HG02938 (cell line): ENCODE measurements around the gene STXBP3.
"Not testable (repeated sequence)": the region's sequence is repeated elsewhere in the genome, so short reads cannot be mapped to it uniquely, and the experiment has no call there.

Source experiments
- ATAC-seq: cut with Tn5 transposase; IDR thresholded peaks from one replicate; pipeline ENCODE4 v1.9.1; 2021; ENCODE audit warnings: mild to moderate bottlenecking, moderate library complexity; ENCODE audit not compliant: unreplicated experiment

The STXBP3 gene, protein sequence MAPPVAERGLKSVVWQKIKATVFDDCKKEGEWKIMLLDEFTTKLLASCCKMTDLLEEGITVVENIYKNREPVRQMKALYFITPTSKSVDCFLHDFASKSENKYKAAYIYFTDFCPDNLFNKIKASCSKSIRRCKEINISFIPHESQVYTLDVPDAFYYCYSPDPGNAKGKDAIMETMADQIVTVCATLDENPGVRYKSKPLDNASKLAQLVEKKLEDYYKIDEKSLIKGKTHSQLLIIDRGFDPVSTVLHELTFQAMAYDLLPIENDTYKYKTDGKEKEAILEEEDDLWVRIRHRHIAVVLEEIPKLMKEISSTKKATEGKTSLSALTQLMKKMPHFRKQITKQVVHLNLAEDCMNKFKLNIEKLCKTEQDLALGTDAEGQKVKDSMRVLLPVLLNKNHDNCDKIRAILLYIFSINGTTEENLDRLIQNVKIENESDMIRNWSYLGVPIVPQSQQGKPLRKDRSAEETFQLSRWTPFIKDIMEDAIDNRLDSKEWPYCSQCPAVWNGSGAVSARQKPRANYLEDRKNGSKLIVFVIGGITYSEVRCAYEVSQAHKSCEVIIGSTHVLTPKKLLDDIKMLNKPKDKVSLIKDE

DNA sequence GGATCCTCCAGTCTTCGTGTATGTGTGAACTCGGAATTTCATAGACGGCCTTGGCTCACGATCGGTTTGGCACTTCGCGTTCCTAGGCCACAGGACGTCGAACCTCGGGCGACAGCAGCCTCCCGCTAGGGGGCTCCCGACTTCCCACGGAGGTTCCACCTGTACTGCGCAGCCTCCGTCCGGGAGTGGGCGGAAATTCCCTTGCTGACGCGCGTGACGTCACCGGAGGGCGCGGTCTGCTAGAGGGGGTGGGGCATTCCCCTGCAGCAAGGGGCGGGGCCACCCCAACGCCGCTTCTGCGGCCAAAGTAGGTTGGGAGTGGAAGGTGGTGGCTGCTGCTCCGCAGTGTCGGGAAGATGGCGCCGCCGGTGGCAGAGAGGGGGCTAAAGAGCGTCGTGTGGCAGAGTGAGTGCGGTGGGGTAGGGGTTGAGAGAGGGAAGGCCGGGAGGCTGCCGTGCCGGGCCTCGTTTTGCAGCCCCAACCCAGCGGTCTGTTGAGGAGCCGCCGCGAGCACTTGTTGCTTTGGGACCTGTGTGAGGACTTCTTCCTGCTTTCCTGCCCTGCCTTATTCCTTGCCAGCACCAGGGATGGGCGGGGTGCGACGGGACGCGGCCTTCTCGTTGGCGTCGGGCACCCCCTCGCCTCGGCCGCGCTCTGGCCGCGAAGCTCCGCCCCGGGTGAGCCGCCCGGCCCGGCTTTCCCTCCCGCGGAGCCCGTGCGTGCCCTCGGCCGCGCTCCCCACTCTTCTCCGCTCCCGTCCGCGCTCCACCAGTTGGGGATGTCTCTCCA is at the start of gene STXBP3:
TSS of gene STXBP3 (plus strand) at position 293 of the 789 bp plus-strand sequence. CDS start at position 357, 64 bp downstream.
- ATAC-seq: peak; percentile 92

DNA sequence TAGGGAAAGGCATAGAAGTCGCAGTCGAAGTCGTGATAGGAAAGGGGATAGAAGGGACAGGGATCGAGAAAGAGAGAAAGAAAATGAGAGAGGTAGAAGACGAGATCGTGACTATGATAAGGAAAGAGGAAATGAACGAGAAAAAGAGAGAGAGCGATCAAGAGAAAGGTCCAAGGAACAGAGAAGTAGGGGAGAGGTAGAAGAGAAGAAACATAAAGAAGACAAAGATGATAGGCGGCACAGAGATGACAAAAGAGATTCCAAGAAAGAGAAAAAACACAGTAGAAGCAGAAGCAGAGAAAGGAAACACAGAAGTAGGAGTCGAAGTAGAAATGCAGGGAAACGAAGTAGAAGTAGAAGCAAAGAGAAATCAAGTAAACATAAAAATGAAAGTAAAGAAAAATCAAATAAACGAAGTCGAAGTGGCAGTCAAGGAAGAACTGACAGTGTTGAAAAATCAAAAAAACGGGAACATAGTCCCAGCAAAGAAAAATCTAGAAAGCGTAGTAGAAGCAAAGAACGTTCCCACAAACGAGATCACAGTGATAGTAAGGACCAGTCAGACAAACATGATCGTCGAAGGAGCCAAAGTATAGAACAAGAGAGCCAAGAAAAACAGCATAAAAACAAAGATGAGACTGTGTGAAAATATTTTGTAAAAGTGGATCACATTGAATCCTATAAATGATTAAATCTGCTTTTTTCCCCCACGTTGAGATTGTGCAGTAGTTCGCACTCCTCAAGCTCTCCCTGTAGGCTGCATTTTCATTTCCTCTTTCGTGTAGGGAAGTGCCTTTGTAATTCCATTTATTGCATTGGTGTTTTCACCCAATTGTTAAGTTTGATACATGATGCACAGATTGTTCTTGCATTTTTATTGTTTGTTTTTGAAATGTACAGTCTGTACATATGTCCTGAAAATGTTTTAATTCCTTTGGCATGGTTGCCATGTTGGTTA is 46.8 kb upstream of the STXBP3 start:
- ATAC-seq: no peak

DNA sequence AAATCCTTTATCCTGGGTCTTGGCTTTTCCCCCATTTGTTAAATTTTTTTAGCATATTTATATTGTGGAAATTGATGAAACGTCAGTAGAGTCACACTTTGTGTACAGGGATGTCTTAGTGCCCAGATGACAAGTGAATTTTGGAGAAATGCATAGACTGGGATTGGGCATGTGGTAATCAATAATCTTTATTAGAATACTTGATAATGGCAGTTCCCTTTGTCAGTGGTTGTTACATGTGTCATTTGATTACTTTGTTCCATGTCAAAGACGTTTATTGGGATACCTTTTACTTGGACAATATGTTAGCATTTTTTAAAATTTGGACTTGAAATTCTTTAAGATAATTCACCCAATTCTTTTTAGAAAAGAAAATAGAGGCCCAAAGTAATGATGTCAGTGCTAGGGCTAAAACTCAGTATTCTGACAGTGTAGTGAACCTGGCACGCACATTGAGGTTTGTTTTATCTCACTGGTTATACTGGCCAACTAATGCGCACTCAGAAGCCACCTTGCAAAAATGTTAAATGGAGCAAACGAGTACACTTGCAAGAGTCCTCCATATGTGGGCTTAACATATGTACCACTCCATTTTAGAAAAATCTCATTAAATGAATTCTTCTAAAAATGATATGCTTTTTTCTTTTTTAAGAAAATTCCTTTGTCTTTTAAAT is 45.2 kb upstream of the STXBP3 start:
- ATAC-seq: no peak

DNA sequence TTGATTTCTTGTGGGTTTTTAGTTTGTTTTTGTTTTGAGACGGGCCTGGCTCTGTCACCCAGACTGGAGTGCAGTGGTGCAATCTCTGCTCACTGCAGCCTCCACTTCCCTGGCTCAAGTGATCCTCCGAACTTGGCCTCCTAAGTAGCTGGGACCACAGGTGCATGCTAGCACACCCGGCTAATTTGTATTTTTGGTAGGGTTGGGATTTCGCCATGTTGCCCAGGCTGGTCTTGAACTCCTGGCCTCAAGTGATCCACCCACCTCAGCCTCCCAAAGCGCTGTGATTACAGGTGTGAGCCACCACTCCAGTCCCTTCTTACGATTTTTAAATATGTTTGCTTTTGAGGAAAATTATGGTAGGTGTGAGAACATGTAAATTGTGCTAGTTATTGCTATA is 44.4 kb upstream of the STXBP3 start:
- not testable (repeated sequence) for ATAC-seq

DNA sequence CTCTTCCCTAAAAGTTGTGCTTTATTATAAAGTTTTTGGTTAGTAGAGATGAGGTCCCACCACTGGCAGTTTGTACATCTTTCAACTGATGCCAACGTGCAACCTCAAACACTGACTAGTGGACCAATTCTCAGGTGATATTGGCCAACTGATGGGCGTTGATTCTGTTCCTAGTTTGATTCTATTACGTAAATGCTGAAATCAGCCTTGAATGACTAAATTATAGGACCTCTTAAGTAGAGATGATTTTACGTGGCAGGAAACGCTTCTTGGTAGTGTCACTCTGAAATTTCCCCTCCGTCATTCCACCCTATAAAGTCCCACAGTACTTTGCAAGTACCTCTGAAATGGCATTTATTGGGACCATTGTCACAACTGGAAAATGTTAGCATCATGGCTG is 42.5 kb upstream of the STXBP3 start:
- ATAC-seq: no peak

DNA sequence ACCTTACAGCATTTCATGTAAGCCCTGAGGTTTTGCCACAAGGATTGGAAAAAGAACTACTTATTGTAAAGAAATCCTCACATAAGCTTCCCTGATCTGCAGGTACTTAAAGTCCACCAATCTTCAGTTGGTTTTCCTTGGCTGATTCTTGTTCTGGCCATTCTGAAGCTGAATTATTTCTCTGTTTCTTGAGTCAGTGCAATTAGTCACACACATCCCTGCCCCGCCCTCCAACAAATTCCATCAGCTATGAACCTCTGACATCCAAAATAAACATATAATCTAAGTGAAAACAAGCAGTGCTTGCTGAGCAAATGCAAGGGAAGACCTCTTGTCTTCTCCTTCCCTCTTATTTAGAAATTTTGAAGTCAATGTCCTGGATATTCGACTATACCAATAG is 42.0 kb upstream of the STXBP3 start:
- ATAC-seq: no peak

DNA sequence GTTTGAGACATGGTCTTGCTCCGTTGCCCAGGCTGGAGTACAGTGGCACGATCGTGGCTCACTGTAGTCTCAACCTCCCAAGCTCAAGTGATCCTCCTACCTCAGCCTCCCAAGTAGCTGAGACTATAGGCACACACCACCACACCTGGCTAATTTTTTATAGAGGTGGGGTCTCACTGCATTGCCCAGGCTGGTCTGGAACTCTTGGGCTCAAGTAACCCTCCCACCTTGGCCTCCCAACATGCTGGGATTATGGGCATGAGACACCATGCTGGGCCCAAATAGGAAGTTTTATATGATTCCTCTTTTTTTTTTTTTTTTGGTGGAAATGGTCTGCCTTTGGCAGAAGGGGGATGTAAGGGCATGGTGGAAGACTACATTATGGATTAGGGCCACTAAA is 39.8 kb upstream of the STXBP3 start:
- no peak for ATAC-seq

DNA sequence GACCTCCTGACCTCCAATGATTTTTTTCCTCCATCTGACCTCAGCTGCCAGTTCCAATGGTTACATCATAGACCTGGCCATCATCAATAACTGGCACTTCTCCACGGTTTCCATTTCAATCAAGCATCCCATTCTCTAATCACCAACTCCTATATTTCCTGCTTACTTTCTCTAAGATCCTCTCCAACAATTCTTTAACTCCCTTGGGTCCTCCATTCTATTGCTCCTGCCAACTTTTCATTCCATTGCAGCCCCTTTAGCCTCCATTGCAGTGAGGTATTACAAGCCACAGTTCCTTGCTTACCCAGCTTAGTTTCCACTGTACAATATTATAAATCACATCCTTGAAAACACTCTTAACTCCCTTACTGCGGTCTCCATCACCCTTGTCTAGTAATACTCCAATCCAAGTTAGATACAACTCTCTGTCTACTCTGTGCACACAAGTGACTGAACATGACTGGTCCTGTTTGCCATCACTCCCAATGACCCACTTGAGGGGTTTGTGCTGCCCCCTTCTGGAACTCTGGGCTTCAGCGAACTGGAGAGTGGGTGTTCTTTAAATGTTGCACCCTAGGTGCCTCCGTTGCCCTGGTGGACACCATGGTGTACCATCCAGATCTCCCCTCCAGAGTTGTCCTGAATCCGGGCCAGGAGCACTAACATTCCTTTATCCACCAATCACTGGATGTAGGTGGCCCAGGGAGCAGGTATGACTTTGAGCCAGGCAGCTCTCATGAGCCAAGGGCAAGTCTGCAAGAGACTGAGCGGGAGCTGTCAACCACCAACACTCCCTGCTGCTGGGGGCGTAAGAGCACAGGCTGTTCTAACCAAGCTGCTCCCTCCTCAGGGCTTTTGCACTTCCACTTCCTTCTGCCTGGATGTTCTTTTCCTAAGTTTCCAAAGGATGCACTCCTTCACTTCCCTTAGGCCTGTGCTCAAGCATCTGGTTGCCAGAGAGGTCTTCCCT is 37.5 kb upstream of the STXBP3 start:
- no peak for ATAC-seq

DNA sequence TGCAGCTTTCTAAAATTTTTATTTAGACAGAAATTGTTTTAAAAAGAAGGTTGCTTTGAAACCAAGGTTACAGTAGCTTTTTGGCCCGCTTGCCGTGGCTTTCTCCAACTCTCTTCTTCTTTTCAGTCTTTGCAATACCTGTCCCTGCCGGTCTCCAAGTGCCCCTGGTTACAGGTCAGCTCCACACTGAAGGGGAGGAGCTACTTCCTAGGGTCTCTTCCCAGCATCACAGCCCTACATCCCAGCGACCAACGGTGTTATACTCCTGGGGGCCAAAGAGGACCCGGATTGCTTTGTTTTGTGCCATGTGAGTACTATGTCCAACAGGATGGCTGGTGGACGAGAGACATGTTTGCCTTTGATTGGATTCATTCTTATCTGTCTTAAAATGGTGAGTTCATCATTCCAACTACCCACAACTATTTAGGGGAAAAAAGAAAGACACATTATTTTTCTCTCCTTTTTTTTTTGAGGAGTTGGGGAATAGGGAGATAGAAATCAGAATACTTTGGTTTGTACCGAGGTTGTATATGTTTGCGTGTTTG is 33.8 kb upstream of the STXBP3 start, which contains the start of gene FNDC7:
TSS of gene FNDC7 (plus strand) at position 303 of the 545 bp plus-strand sequence. CDS start at position 329, 26 bp downstream.
- no peak for ATAC-seq

DNA sequence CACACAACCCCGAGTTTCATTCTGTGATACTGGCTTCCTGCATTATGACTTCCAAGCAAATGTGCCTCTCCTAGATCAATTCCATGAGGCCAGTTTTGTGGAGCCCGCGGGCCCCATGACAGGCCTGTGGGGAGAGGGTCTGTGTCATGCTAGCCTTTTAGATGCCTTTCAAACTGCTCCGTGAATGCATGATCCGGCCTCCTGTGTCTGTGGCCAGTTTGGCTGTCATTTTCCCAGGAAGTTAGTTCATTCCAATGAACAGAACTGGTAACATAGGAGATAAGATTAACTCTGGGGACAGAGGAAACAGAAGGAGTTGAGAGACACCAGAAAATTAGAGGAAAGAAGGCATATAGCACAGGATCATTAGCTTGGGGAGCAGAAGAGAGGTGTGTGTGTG is 30.5 kb upstream of the STXBP3 start:
- no peak for ATAC-seq

DNA sequence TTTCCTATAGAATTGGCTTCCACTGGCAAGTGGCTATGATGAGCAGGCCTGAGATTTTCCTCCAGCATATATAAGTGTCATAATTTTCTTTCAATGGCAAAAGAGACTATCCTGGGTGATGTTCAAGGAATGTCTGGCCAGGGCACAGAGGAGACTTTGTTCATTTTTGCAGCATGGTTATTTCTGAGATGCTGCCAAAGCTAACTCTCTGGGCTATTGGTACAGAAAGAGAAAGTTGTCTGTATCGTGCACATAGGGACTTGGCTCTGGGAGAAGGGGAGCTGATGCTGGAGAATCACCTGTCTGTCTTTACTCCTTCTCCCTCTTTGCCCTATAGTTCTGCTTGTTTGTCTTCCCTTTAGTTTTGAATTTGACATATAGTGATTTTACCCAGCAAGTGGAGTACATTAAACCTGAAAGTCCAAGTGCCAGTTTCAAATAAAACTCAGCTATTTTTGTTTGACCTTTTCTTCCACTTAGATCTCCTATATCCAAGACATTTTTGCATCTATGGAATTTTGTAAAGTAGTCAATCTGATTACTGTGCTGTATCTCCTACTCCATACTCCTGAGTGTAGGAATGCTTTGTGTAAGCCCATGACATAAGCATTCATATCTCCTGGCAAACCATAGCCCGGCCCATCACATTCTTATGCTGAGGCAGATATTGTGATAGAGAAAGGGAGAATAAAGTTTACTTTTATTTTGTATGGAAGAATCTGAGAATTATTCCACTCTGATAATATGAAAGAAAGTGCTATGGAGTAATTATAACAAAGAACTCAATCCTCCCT is 29.8 kb upstream of the STXBP3 start:
- ATAC-seq: no peak

DNA sequence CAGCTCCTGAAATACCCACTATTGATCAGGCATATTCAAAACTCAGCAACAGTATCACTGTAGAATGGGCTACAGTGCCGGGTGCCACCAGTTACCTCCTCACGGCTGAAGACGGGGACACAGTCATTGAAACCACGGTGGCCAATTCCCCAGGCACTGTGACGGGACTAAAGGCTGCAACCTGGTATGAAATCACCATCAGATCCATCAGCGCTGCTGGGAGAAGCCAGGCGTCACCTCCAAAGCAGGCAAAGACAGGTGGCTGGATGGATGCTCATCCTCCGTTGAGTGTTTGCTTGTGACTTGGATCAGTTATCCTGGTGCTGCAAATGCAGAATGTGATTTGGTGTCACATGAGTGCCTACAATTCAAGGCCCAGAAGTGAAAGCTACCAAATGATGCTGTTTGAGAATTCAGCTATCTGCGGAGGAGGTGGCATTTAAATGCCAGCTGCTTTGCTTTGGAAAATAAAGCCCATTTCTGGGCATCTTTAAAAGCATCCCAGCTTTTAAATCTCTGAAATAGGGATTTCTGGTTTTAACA is 28.6 kb upstream of the STXBP3 start:
- no peak for ATAC-seq

DNA sequence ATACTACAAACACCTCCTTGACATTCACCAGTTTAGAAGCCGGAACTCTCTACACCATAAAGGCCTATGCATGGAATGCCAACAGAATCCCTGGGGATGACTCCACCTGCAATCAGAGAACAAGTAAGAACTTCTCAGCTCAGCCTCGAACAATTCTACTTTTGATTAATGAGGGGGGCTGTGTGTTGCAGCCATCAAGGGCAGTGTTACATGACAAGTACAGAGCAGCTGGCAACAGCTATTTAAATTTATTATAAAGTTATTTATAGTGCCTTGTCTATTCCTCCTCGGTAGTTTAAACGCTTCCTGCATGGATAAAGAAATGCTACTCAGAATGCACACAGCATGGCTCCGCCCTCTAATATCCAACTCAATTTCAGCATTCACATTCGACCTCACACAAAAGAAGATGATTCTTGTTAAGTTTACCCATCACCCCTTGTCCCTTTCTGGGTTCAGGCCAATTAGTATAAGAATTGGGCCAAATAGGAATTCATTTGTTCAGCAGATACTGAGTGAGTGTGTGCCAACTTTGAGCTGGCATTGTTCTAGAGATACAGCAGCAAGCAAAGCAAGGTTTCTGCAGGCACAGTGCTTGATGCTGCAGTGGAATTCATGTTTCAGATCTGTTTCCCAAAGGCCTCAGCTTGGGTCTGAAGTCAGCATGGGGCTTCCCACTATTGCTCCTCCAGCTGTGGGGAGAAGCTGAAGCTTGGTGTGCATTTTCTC is 27.4 kb upstream of the STXBP3 start:
- no peak for ATAC-seq

DNA sequence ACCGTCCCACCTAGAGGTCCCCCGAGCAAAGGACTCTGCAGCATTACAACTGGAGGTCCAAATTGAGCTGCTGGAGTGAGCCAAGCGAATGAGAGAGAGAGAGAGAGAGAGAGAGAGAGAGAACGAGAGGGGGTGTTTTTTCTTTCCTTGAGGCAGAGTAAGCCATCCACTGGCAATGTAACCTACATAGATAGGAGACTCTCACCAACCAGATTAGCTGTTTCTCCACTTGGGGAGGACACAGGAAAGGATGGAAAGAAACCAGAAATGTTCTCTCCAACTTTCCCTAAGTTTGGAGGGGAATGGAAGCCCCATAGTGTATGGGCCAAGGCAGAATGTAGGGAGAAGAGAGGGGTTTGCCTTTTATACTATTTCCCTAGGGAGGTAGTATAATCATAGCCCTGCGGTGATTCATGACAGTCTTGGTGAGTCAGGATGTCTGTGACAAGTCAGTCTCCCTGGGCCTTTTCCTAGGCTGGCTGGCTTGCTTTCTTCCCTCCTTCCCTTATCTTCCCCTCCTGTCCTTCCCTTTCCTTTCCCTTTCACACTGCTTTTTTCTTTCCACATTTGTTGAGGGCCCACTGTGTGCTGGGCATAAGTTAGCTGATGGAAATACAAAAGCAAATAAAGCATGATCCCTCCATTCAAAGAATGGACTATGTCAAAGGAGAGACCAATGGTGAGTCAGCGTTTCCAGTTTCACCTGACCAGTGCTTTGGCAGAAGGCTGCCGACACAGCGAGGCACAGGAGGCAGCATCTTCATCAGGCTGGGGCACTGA is 26.6 kb upstream of the STXBP3 start:
- ATAC-seq: no peak

DNA sequence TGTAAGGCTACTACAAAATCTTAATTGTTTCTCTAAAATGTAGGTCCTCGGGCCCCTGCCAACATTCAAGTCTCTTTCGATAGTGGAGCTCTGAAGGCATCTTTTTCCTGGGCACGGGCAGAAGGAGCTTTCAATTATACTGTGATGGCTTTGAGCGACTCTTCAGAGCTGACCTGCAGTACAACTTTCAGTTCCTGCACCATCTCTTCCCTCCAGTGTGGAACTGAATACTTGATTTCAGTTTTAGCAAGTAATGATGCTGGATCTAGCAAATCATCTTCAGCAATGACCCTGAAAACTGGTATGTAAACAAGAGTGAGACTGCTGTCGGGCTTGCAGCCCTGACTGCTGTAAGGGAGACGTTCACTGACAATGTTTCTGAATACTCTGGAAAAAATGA is 24.2 kb upstream of the STXBP3 start:
- ATAC-seq: no peak

DNA sequence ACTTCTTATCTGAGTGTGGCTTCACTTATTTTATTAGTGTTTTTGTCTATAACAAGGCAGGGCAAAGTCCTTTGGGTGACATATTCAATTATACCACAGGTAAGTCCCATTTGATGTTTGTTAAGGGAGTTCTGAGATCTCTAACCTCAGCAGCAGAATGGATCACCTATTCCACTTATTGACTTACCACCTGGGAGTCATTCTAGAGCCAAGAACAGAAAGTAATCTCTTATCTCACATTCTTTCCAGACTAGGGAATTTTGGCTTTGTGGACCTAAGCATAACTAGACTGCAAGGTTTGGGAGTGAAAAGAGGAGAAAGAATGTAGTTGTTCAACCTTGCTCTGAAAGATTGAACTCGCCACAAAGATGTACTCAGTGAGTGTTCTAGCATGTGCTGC is 20.6 kb upstream of the STXBP3 start:
- no peak for ATAC-seq
